B cell (primary cell): ENCODE data around the gene TUBA8. TPM values are rescaled to one million over a fixed set of nuclear protein-coding genes. Genes with fewer than 3 reads are reported as not detected.

ENCODE experiments used
- ATAC-seq: fragments of 200-7000 bp; cut with Tn5 transposase; one replicate; pipeline ENCODE4 v1.10.0; 2021; ENCODE audit warnings: low read depth, mild to moderate bottlenecking, moderate number of reproducible peaks, moderate library complexity
- CTCF ChIA-PET: fragments of 350-600 bp; sonication (Branson Sonifier 250); formaldehyde crosslinking; loops from one replicate; lab custom pipeline; 2021; ENCODE audit warnings: antibody characterized with exemption, inconsistent platforms; lab: Charles Lee
- POLR2A ChIA-PET: fragments of 350-600 bp; sonication (Branson Sonifier 250); formaldehyde crosslinking; loops from one replicate; lab custom pipeline; 2021; ENCODE audit warnings: antibody characterized with exemption; lab: Charles Lee
- DNase-seq: peaks from one replicate; pipeline ENCODE4 v3.0.0; 2013
- H2AFZ ChIP-seq: 2 replicates; pipeline ENCODE4 v1.6.1; 2012; ENCODE audit warnings: mild to moderate bottlenecking, low read depth, low read length; ENCODE audit not compliant: insufficient read depth, poor library complexity, severe bottlenecking
- H3K27ac ChIP-seq, 2 donors: 1 replicate in 1 of 2; 2 replicates in 1 of 2; pipeline ENCODE4 v1.5.1; 2012 to 2013; ENCODE audit warnings: low read length in 2 of 2, mild to moderate bottlenecking in 2 of 2, moderate library complexity in 1 of 2
- H3K27me3 ChIP-seq, 4 experiments: fragments of 200-600 bp in 1 of 4; sonication (generic) in 1 of 4; replicated peaks in 1 of 4; 1 replicate in 2 of 4; 2 replicates in 2 of 4; pipeline versions ENCODE4 v1.6.1 to v1.7.0; 2013 to 2016; ENCODE audit warnings: low read length in 3 of 4, mild to moderate bottlenecking in 2 of 4, mixed read lengths in 1 of 4, moderate library complexity in 1 of 4; ENCODE audit not compliant: insufficient read depth in 4 of 4, control insufficient read depth in 3 of 4; ENCODE audit errors: control extremely low read depth in 1 of 4
- H3K36me3 ChIP-seq, 2 experiments: replicated peaks in 1 of 2; 1 replicate in 1 of 2; 2 replicates in 1 of 2; pipeline versions ENCODE4 v1.6.1 to v1.7.1; 2013; ENCODE audit warnings: low read length in 1 of 2; ENCODE audit not compliant: insufficient read depth in 2 of 2, control insufficient read depth in 1 of 2; ENCODE audit errors: control extremely low read depth in 1 of 2, extremely low read depth in 1 of 2
- H3K4me1 ChIP-seq, 2 donors: fragments of 200-600 bp in 1 of 2; sonication (generic) in 1 of 2; 1 replicate in 1 of 2; 2 replicates in 1 of 2; pipeline versions ENCODE4 v1.5.1 to v1.6.1; 2013 to 2017; ENCODE audit warnings: low read length in 2 of 2; ENCODE audit not compliant: control insufficient read depth in 2 of 2, insufficient read depth in 2 of 2
- H3K4me2 ChIP-seq: replicated peaks from 2 replicates; pipeline ENCODE3; 2012; ENCODE audit warnings: mild to moderate bottlenecking, low read depth, low read length; ENCODE audit not compliant: poor library complexity, severe bottlenecking
- H3K4me3 ChIP-seq, 5 experiments: fragments of 200-600 bp in 1 of 5; sonication (generic) in 1 of 5; 1 replicate in 3 of 5; 2 replicates in 2 of 5; pipeline versions ENCODE4 v1.5.1 to v1.7.0; 2011 to 2016; ENCODE audit warnings: low read length in 4 of 5, mild to moderate bottlenecking in 4 of 5, low read depth in 2 of 5, control low read depth in 1 of 5, moderate library complexity in 1 of 5; ENCODE audit not compliant: insufficient read depth in 1 of 5; ENCODE audit errors: control extremely low read depth in 1 of 5, extremely low read depth in 1 of 5
- H3K79me2 ChIP-seq: fragments of 200-600 bp; sonication (generic); one replicate; pipeline ENCODE4 v1.6.0; 2016; ENCODE audit warnings: low read length; ENCODE audit not compliant: control insufficient read depth, insufficient read depth
- H3K9ac ChIP-seq: fragments of 200-600 bp; sonication (generic); 2 replicates; pipeline ENCODE4 v1.6.1; 2017; ENCODE audit warnings: mild to moderate bottlenecking, low read length, moderate library complexity
- H3K9me3 ChIP-seq, 3 donors: one replicate each; pipeline versions ENCODE4 v1.6.1 to v1.7.1; 2013; ENCODE audit warnings: low read length in 2 of 3; ENCODE audit not compliant: control insufficient read depth in 2 of 3, insufficient read depth in 1 of 3; ENCODE audit errors: control extremely low read depth in 1 of 3
- H4K20me1 ChIP-seq: 2 replicates; pipeline ENCODE4 v1.6.0; 2012; ENCODE audit warnings: mild to moderate bottlenecking, low read length; ENCODE audit not compliant: insufficient read depth, control insufficient read depth, poor library complexity, severe bottlenecking
- H3K27ac Mint-ChIP-seq: one replicate; pipeline ENCODE4 v1.8.0; 2021; ENCODE audit warnings: mixed read lengths
- H3K27me3 Mint-ChIP-seq: one replicate; pipeline ENCODE4 v1.8.0; 2021; ENCODE audit warnings: mixed read lengths
- H3K4me1 Mint-ChIP-seq: one replicate; pipeline ENCODE4 v1.8.0; 2021; ENCODE audit warnings: mixed read lengths
- H3K4me3 Mint-ChIP-seq: one replicate; pipeline ENCODE4 v1.8.0; 2021; ENCODE audit warnings: mixed read lengths
- H3K9me3 Mint-ChIP-seq: one replicate; pipeline ENCODE4 v1.8.0; 2022; ENCODE audit warnings: mixed read lengths; ENCODE audit not compliant: insufficient read depth
- CTCF ChIP-seq: fragments of 200-600 bp; IDR thresholded peaks from one replicate; pipeline ENCODE4 v1.8.0; 2022; ENCODE audit warnings: antibody characterized with exemption, mild to moderate bottlenecking
- EZH2 ChIP-seq: IDR thresholded peaks from 2 replicates; pipeline ENCODE4 v1.6.1; 2012; ENCODE audit warnings: borderline replicate concordance, low read depth, mild to moderate bottlenecking, moderate library complexity, low read length; ENCODE audit not compliant: insufficient read depth, poor library complexity, severe bottlenecking
- WGBS: methylation state at CpG from one replicate; pipeline ENCODE4 v1.1.5; 2013; ENCODE audit warnings: missing lambda C conversion rate; ENCODE audit not compliant: insufficient coverage; 5-methylcytosine and 5-hydroxymethylcytosine counted together
- intact Hi-C: fragments of 100-400 bp; cut with micrococcal nuclease; formaldehyde crosslinking; loops from one replicate; pipeline ENCODE4 v1.10.0; 2022
- polyA plus RNA-seq: library from polyadenylated mRNA; depleted of rRNA; stranded (reverse); fragments of >200 nt; gene quantifications from 2 replicates; pipeline ENCODE4 v1.2.3, GENCODE V29; 2012
- total RNA-seq, 2 donors: library from RNA; stranded (reverse); fragments of 120-200 nt in 1 of 2; gene quantifications; 1 replicate in 1 of 2; 2 replicates in 1 of 2; pipeline versions ENCODE4 v1.2.3 to v1.2.4, GENCODE V29; 2013 to 2022

The TUBA8 gene
- total and polyA plus RNA-seq, 2 donors (not counting 1 experiment from before 2014, with no cell fraction given) = 1.8 to 3.4 TPM

GRCh38 chr22:18067121-18067520 lies 43.5 kb upstream of the TUBA8 start:
- intact Hi-C loops = no loop called here
- Histone ChIP-seq H3K4me3 (no peak overlapping the region), H4K20me1 (no peaks in the 10 kb centered on the region), H3K4me2 (peak overlapping the region; percentile 63), H3K79me2 (no peaks in the 10 kb centered on the region), H3K27me3 (no peaks in the 10 kb centered on the region), H3K4me1 (peaks cover 63 to 73% of the 10 kb centered on the region in 2 donors), H3K9ac (no peak overlapping the region), H3K27ac (no peak overlapping the region), H3K36me3 (no peaks in the 10 kb centered on the region), H2AFZ (no peak overlapping the region), H3K9me3 (no peaks in the 10 kb centered on the region)
- H3K9me3 Mint-ChIP-seq = no peaks in the 10 kb centered on the region
- CTCF ChIA-PET = interaction anchor here (1.3 to 3.5 kb wide), 2 partner anchors 9 to 44 kb away, joined by 3 to 38 read pairs; partner anchors contain the start of gene PEX26
- no peaks in the 10 kb centered on the region for H3K27me3 Mint-ChIP-seq
- peak overlapping the region; percentile 23 for H3K4me3 Mint-ChIP-seq
- TF ChIP-seq CTCF = no peak
- no peak for TF ChIP-seq EZH2
- WGBS = 95% methylated on average over 2 of the region's 3 CpGs
- peak overlapping the region; percentile 87 for H3K27ac Mint-ChIP-seq
- DNase-seq (no peak), ATAC-seq (no peak)
- POLR2A ChIA-PET = interaction anchor here (2.5 kb wide), 1 partner anchor 10 kb away, joined by 13 read pairs; no protein-coding TSS in a partner anchor
- peaks cover 80% of the 10 kb centered on the region for H3K4me1 Mint-ChIP-seq

DNA sequence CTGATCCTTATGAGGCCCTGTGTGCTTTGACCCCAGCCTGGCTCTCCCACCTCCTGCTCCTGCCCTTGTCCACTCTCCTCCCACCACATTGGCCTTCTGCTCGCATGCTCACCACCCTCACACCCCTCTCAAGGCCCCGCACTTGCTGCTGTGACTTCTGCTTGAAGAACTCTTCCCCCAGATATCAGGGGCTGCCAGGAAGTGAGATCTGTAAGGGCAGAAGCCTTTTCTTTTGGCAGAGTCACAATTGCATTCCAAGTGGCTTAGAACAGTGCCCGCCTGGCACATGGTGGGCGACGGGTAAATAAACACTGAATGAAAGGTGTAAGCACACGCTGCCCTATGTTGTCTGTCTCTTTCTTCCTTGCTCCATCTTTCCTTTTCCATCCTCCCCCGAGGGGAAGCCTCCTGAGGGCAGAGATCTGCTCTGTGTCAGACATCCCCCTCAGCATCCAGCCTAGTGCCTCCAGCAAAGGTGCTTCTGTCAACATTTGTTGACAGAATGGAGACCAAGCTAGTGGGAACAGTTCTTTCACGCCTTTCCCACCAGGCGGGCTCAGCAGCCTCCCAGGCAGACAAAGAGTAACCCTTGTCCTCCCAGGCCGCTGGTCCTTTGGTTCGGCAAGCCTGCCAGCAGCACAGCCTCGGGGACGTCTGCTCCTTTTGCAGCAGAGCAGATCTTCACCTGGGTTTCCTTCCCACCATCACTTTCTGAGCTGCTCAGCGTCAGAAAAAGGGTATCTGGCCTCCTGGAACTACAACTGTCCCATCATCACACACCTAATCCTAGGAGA lies 42.9 kb upstream of the TUBA8 start:
- DNase-seq = no peak
- WGBS = 96% methylated on average over 8 of the region's 14 CpGs
- no peak overlapping the region for H3K4me3 ChIP-seq
- H3K27me3 ChIP-seq = no peaks in the 10 kb centered on the region
- peak overlapping the region; percentile 42 for H3K4me3 Mint-ChIP-seq
- no peaks in the 10 kb centered on the region for H3K36me3 ChIP-seq
- H3K9me3 ChIP-seq = no peaks in the 10 kb centered on the region
- H3K4me1 ChIP-seq = peaks cover 66 to 78% of the 10 kb centered on the region in 2 donors
- no peaks in the 10 kb centered on the region for H3K27me3 Mint-ChIP-seq
- no peak for TF ChIP-seq EZH2
- TF ChIP-seq CTCF = no peak
- ATAC-seq = no peak
- no peaks in the 10 kb centered on the region for H3K79me2 ChIP-seq
- H3K4me1 Mint-ChIP-seq = peaks cover 84% of the 10 kb centered on the region
- no peaks in the 10 kb centered on the region for H4K20me1 ChIP-seq
- H3K27ac Mint-ChIP-seq = peak overlapping the region; percentile 87
- no peak overlapping the region for H3K9ac ChIP-seq
- ChIA-PET POLR2A (interaction anchor here (0.6 to 2.0 kb wide), 2 partner anchors 11 to 295 kb away, joined by 6 to 12 read pairs; no protein-coding TSS in a partner anchor), CTCF (interaction anchor here (1.0 to 3.5 kb wide), 3 partner anchors 8 to 11 kb away, joined by 4 to 38 read pairs (median 4); partner anchors contain the start of gene PEX26)
- no peaks in the 10 kb centered on the region for H3K9me3 Mint-ChIP-seq
- no peak overlapping the region for H3K27ac ChIP-seq
- intact Hi-C loops = no loop called here
- no peak overlapping the region for H3K4me2 ChIP-seq
- H2AFZ ChIP-seq = no peak overlapping the region
